Keratinocyte (primary cell): ENCODE data around the gene ORM2. TPM values are rescaled to one million over a fixed set of nuclear protein-coding genes. Genes with fewer than 3 reads are reported as not detected.

Experiments
- DNase-seq: peaks from one replicate; pipeline ENCODE4 v3.0.0-alpha.2; 2011; ENCODE audit warnings: low read depth, missing footprints, low spot score
- FAIRE-seq: peaks from 2 replicates; lab custom pipeline; 2011; peaks lifted over from hg19 to GRCh38; lab: Jason Lieb, UNC
- H2AFZ ChIP-seq: 2 replicates; pipeline ENCODE4 v1.6.0; 2012; ENCODE audit warnings: low read length, control low read depth, inconsistent platforms; ENCODE audit not compliant: control insufficient read depth
- H3K27ac ChIP-seq: 2 replicates; pipeline ENCODE4 v1.5.1; 2011; ENCODE audit warnings: low read length; ENCODE audit not compliant: control insufficient read depth, insufficient read depth
- H3K27me3 ChIP-seq: 3 replicates; pipeline ENCODE4 v1.6.0; 2011; ENCODE audit warnings: low read length; ENCODE audit not compliant: control insufficient read depth, insufficient read depth; ENCODE audit errors: extremely low read depth
- H3K36me3 ChIP-seq, 2 experiments: 2 replicates in 1 of 2; 3 replicates in 1 of 2; pipeline ENCODE4 v1.5.1; 2011; ENCODE audit warnings: low read length in 2 of 2, mild to moderate bottlenecking in 1 of 2; ENCODE audit not compliant: control insufficient read depth in 2 of 2, insufficient read depth in 2 of 2; ENCODE audit errors: extremely low read depth in 1 of 2
- H3K4me1 ChIP-seq: 3 replicates; pipeline ENCODE4 v1.5.1; 2011; ENCODE audit warnings: low read length; ENCODE audit not compliant: control insufficient read depth, insufficient read depth; ENCODE audit errors: extremely low read depth
- H3K4me2 ChIP-seq: 3 replicates; pipeline ENCODE4 v1.6.0; 2011; ENCODE audit warnings: low read depth, low read length; ENCODE audit not compliant: control insufficient read depth, insufficient read depth; ENCODE audit errors: extremely low read depth
- H3K4me3 ChIP-seq, 3 experiments: fragments of 200-600 bp in 1 of 3; sonication (generic) in 1 of 3; 2 replicates in 2 of 3; 3 replicates in 1 of 3; pipeline ENCODE4 v1.5.1; 2011 to 2016; ENCODE audit warnings: low read length in 3 of 3, mild to moderate bottlenecking in 3 of 3, control low read depth in 2 of 3, inconsistent platforms in 1 of 3, low read depth in 1 of 3, mixed read lengths in 1 of 3, mixed run types in 1 of 3, moderate library complexity in 1 of 3; ENCODE audit not compliant: control insufficient read depth in 2 of 3, insufficient read depth in 2 of 3; ENCODE audit errors: extremely low read depth in 1 of 3
- H3K79me2 ChIP-seq: 2 replicates; pipeline ENCODE4 v1.6.0; 2012; ENCODE audit warnings: low read length; ENCODE audit not compliant: control insufficient read depth, insufficient read depth
- H3K9ac ChIP-seq: 3 replicates; pipeline ENCODE4 v1.6.0; 2011; ENCODE audit warnings: low read length; ENCODE audit not compliant: control insufficient read depth, insufficient read depth; ENCODE audit errors: extremely low read depth
- H3K9me1 ChIP-seq: 3 replicates; pipeline ENCODE4 v1.6.0; 2011; ENCODE audit warnings: low read length; ENCODE audit not compliant: control insufficient read depth, insufficient read depth; ENCODE audit errors: extremely low read depth
- H3K9me3 ChIP-seq: 2 replicates; pipeline ENCODE4 v1.5.1; 2012; ENCODE audit warnings: low read depth, low read length; ENCODE audit not compliant: control insufficient read depth
- H4K20me1 ChIP-seq: 3 replicates; pipeline ENCODE4 v1.6.0; 2011; ENCODE audit warnings: low read length; ENCODE audit not compliant: control insufficient read depth, insufficient read depth; ENCODE audit errors: extremely low read depth
- CTCF ChIP-seq, 3 experiments: IDR thresholded peaks in 1 of 3; conservative IDR thresholded peaks in 1 of 3; optimal IDR thresholded peaks in 1 of 3; 2 replicates in 2 of 3; 3 replicates in 1 of 3; pipeline versions ENCODE3 to v1.5.1; 2011; ENCODE audit warnings: low read length in 3 of 3, mild to moderate bottlenecking in 3 of 3, moderate library complexity in 2 of 3, control low read depth in 1 of 3, inconsistent platforms in 1 of 3; ENCODE audit not compliant: insufficient read depth in 2 of 3; ENCODE audit errors: extremely low read depth in 1 of 3
- EZH2 ChIP-seq: IDR thresholded peaks from one replicate; pipeline ENCODE4 v1.6.1; 2012; ENCODE audit warnings: inconsistent platforms, mild to moderate bottlenecking, low read length, moderate library complexity
- dilution Hi-C: fragments of 300-500 bp; cut with MboI; formaldehyde crosslinking; loops from one replicate; pipeline ENCODE4 v1.7.0; 2020; ENCODE audit warnings: low sequenced_read_pairs; ENCODE audit not compliant: extremely low pct_ligation_motif_present
- polyA plus RNA-seq, 5 experiments: library from polyadenylated mRNA; depleted of rRNA in 3 of 5; stranded (reverse) in 3 of 5; stranded (forward) in 1 of 5; unstranded in 1 of 5; fragments of >200 nt; gene quantifications; 1 replicate in 1 of 5; 2 replicates in 3 of 5; 3 replicates in 1 of 5; pipeline versions ENCODE4 v1.2.1 to v1.2.3, GENCODE V29; 2011 to 2012; ENCODE audit warnings: missing spikeins in 2 of 5, low read depth in 1 of 5, low replicate concordance in 1 of 5

The ORM2 gene
- polyA plus RNA-seq, 1 donor (not counting 4 experiments of a cell fraction or from before 2014, with no cell fraction given): not detected

GRCh38 chr9:114370968-114371320 is 41.3 kb downstream of the ORM2 start:
- TF ChIP-seq EZH2: no peak
- no peak for TF ChIP-seq CTCF (optimal IDR thresholded peaks at IDR 0.05 in 1 of 3, IDR thresholded peaks at IDR 0.05 in 1 of 3, conservative IDR thresholded peaks at IDR 0.05 in 1 of 3; ENCODE audit: extremely low read depth in 1 of 3, insufficient read depth in 2 of 3, low read length in 3 of 3)
- no peaks in the 10 kb centered on the region for H3K9me1 ChIP-seq
- peaks cover 0 to 3% of the 10 kb centered on the region in 2 experiments for H3K36me3 ChIP-seq
- DNase-seq (no peak), FAIRE-seq (no peak)
- no peaks in the 10 kb centered on the region for H3K27me3 ChIP-seq
- dilution Hi-C loops: no loop called here
- H3K79me2 ChIP-seq: no peaks in the 10 kb centered on the region
- H4K20me1 ChIP-seq: no peaks in the 10 kb centered on the region
- no peaks in the 10 kb centered on the region for H3K9me3 ChIP-seq
- no peak overlapping the region for H3K4me2 ChIP-seq
- H3K27ac ChIP-seq: no peak overlapping the region
- peaks cover 17% of the 10 kb centered on the region for H3K4me1 ChIP-seq
- H2AFZ ChIP-seq: no peak overlapping the region
- H3K4me3 ChIP-seq: no peak overlapping the region
- H3K9ac ChIP-seq: no peak overlapping the region

GRCh38 chr9:114371343-114371944 is 41.8 kb downstream of the ORM2 start:
- peaks cover 0 to 3% of the 10 kb centered on the region in 2 experiments for H3K36me3 ChIP-seq
- DNase-seq (no peak), FAIRE-seq (no peak)
- H3K4me1 ChIP-seq: peaks cover 17% of the 10 kb centered on the region
- TF ChIP-seq CTCF (optimal IDR thresholded peaks at IDR 0.05 in 1 of 3, IDR thresholded peaks at IDR 0.05 in 1 of 3, conservative IDR thresholded peaks at IDR 0.05 in 1 of 3; ENCODE audit: extremely low read depth in 1 of 3, insufficient read depth in 2 of 3, low read length in 3 of 3) (no peak), EZH2 (no peak)
- no peak overlapping the region for H3K4me3 ChIP-seq
- H3K9me1 ChIP-seq: no peaks in the 10 kb centered on the region
- dilution Hi-C loops: no loop called here
- no peaks in the 10 kb centered on the region for H4K20me1 ChIP-seq
- H3K4me2 ChIP-seq: peak overlapping the region; percentile 74
- peak overlapping the region; percentile 50 for H3K9ac ChIP-seq
- no peaks in the 10 kb centered on the region for H3K27me3 ChIP-seq
- H3K27ac ChIP-seq: peak overlapping the region; percentile 76
- no peaks in the 10 kb centered on the region for H3K9me3 ChIP-seq
- no peaks in the 10 kb centered on the region for H3K79me2 ChIP-seq
- H2AFZ ChIP-seq: peak overlapping the region; percentile 71
